Superior temporal gyrus (tissue), 1 donor: Measurements from ENCODE around the gene PIP4K2A.

Source experiments
- DNase-seq: peaks from one replicate; pipeline ENCODE4 v3.0.0-alpha.2; 2016; ENCODE audit errors: extremely low spot score

The PIP4K2A gene

GRCh38 chr10:22599048-22599561, 115.3 kb downstream of the PIP4K2A start:
- no peak for DNase-seq

GRCh38 chr10:22598478-22598877, 115.9 kb downstream of the PIP4K2A start:
- DNase-seq = no peak

- no peak for DNase-seq
Measured at GRCh38 chr10:22597138-22597537, 117.2 kb downstream of the PIP4K2A start.

- no peak for DNase-seq
Measured at GRCh38 chr10:22593636-22594198, 120.7 kb downstream of the PIP4K2A start.

- DNase-seq = no peak
Measured at GRCh38 chr10:22593026-22593425, 121.4 kb downstream of the PIP4K2A start.

- no peak for DNase-seq
Measured at GRCh38 chr10:22589851-22590514, 124.4 kb downstream of the PIP4K2A start.

- DNase-seq = no peak
Measured at GRCh38 chr10:22588462-22588861, 125.9 kb downstream of the PIP4K2A start.

GRCh38 chr10:22583683-22584082, 130.7 kb downstream of the PIP4K2A start:
- no peak for DNase-seq

- DNase-seq = no peak
Measured at GRCh38 chr10:22581461-22581860, 132.9 kb downstream of the PIP4K2A start.

- no peak for DNase-seq
Measured at GRCh38 chr10:22580711-22581110, 133.7 kb downstream of the PIP4K2A start.

- no peak for DNase-seq
Measured at GRCh38 chr10:22579826-22580225, 134.6 kb downstream of the PIP4K2A start.

- DNase-seq = no peak
Measured at GRCh38 chr10:22573820-22574569, 140.4 kb downstream of the PIP4K2A start.

- no peak for DNase-seq
Measured at GRCh38 chr10:22570733-22571430, 143.5 kb downstream of the PIP4K2A start.

- DNase-seq = no peak
Measured at GRCh38 chr10:22570234-22570633, 144.1 kb downstream of the PIP4K2A start.

- no peak for DNase-seq
Measured at GRCh38 chr10:22568928-22569327, 145.4 kb downstream of the PIP4K2A start.

- DNase-seq = no peak
Measured at GRCh38 chr10:22564060-22564459, 150.3 kb downstream of the PIP4K2A start.

GRCh38 chr10:22561909-22562308, 152.5 kb downstream of the PIP4K2A start:
- DNase-seq = no peak

- DNase-seq = no peak
Measured at GRCh38 chr10:22560913-22561239, 153.5 kb downstream of the PIP4K2A start.

- DNase-seq = no peak
Measured at GRCh38 chr10:22560096-22560912, 154.1 kb downstream of the PIP4K2A start.

GRCh38 chr10:22557321-22557720, 157.1 kb downstream of the PIP4K2A start:
- DNase-seq = no peak

- no peak for DNase-seq
Measured at GRCh38 chr10:22556774-22557173, 157.6 kb downstream of the PIP4K2A start.
